Smooth muscle cell of trachea (primary cell): ENCODE results near the gene DMBX1. TPM values are rescaled to one million over a fixed set of nuclear protein-coding genes. Genes with fewer than 3 reads are reported as not detected.

Experiments
- total RNA-seq: library from RNA; depleted of rRNA; stranded (reverse); fragments of >200 nt; gene quantifications from 2 replicates; pipeline ENCODE4 v1.2.1, GENCODE V29; 2014

Gene DMBX1
- not detected in 2 replicates for total RNA-seq

GRCh38 chr1:46489638-46490405, at the start of gene DMBX1:
Gene DMBX1 (plus strand): TSS chr1:46489836. CDS start chr1:46507011, 17,175 bp downstream.

Other genes starting within 250 kb of the DMBX1 start
- 0.50 and 7.4 TPM in 2 replicates for gene RAD54L, start 242.1 kb upstream of the DMBX1 start, total RNA-seq
- 88.4 and 167 TPM in 2 replicates for gene LRRC41, start 186.2 kb upstream of the DMBX1 start, total RNA-seq
- gene UQCRH, start 186.1 kb upstream of the DMBX1 start, total RNA-seq, result 196 and 580 TPM in 2 replicates
- 14.2 and 15.4 TPM in 2 replicates for gene NSUN4, start 149.0 kb upstream of the DMBX1 start, total RNA-seq
- 0.15 and 1.8 TPM in 2 replicates for gene FAAH, start 95.5 kb upstream of the DMBX1 start, total RNA-seq
- gene KNCN, start 61.8 kb downstream of the DMBX1 start, total RNA-seq, result not detected in 2 replicates
- gene MKNK1, start 114.4 kb downstream of the DMBX1 start, total RNA-seq, result 23.0 and 24.6 TPM in 2 replicates
- 9.7 and 17.5 TPM in 2 replicates for gene MOB3C, start 127.0 kb downstream of the DMBX1 start, total RNA-seq
- gene ATPAF1, start 178.5 kb downstream of the DMBX1 start, total RNA-seq, result 62.8 and 71.0 TPM in 2 replicates
- gene TEX38, start 182.0 kb downstream of the DMBX1 start, total RNA-seq, result 0.29 TPM in 1 of 2 replicates, not detected in the other
- gene EFCAB14, start 229.3 kb downstream of the DMBX1 start, total RNA-seq, result 50.6 and 57.2 TPM in 2 replicates